H1 (cell line): ENCODE data around the gene ALG3. TPM values are rescaled to one million over a fixed set of nuclear protein-coding genes. Genes with fewer than 3 reads are reported as not detected.
A peak's percentile ranks its signal among the peaks of the same experiment; 100 is the strongest.

ENCODE experiments used
- CEBPB ChIP-seq: IDR thresholded peaks from 2 replicates; pipeline ENCODE4 v1.6.1; 2012; ENCODE audit warnings: low read depth, low read length
- EP300 ChIP-seq, 2 experiments: IDR thresholded peaks; 1 replicate in 1 of 2; 2 replicates in 1 of 2; pipeline ENCODE4 v1.6.1; 2011 to 2012; ENCODE audit warnings: low read depth in 2 of 2, low read length in 2 of 2, mild to moderate bottlenecking in 2 of 2, borderline replicate concordance in 1 of 2, inconsistent platforms in 1 of 2, moderate library complexity in 1 of 2
- POLR2AphosphoS5 ChIP-seq: IDR thresholded peaks from 2 replicates; pipeline ENCODE4 v1.6.1; 2011; ENCODE audit warnings: low read depth, low read length
- POU5F1 ChIP-seq: IDR thresholded peaks from 2 replicates; pipeline ENCODE4 v1.6.1; 2011; ENCODE audit warnings: low read depth, mild to moderate bottlenecking, low read length, moderate library complexity
- RAD21 ChIP-seq, 2 experiments: IDR thresholded peaks in 1 of 2; conservative IDR thresholded peaks in 1 of 2; 2 replicates each; pipeline ENCODE4 v1.6.1; 2011; ENCODE audit warnings: low read depth in 2 of 2, low read length in 2 of 2, improper control_type of control experiment in 1 of 2, inconsistent platforms in 1 of 2, mild to moderate bottlenecking in 1 of 2, moderate library complexity in 1 of 2
- RBBP5 ChIP-seq: IDR thresholded peaks from 2 replicates; pipeline ENCODE4 v1.7.1; 2012; ENCODE audit warnings: low read depth, mild to moderate bottlenecking, inconsistent platforms, low read length, moderate library complexity, borderline replicate concordance
- SIX5 ChIP-seq: IDR thresholded peaks from 2 replicates; pipeline ENCODE4 v1.6.1; 2011; ENCODE audit warnings: mild to moderate bottlenecking, low read depth, low read length
- TAF1 ChIP-seq: IDR thresholded peaks from 2 replicates; pipeline ENCODE4 v1.6.1; 2011; ENCODE audit warnings: mild to moderate bottlenecking, low read depth, low read length
- TBP ChIP-seq: IDR thresholded peaks from 2 replicates; pipeline ENCODE4 v1.6.1; 2011; ENCODE audit warnings: low read depth, low read length, improper control_type of control experiment
- polyA plus RNA-seq, 7 experiments: library from polyadenylated mRNA; depleted of rRNA in 3 of 7; stranded (reverse) in 5 of 7; unstranded in 2 of 7; fragments of >200 nt in 5 of 7; fragments of 200-250 nt in 2 of 7; gene quantifications; 1 replicate in 5 of 7; 2 replicates in 1 of 7; 4 replicates in 1 of 7; pipeline versions ENCODE4 v1.2.1 to v1.2.3, GENCODE V29; 2011 to 2013; ENCODE audit warnings: missing spikeins in 2 of 7, mixed read lengths in 2 of 7
- total RNA-seq: library from RNA; stranded (reverse); fragmentation: NEBNext Ultra II Directional; extraction: Animal tissue kit (Norgen Biotek cat#: 25700); gene quantifications from 2 replicates; pipeline ENCODE4 v1.2.1, GENCODE V29; 2021
- TF ChIP-seq, protein P1 (sequence below), 3 experiments: IDR thresholded peaks; 1 replicate in 2 of 3; 2 replicates in 1 of 3; pipeline versions ENCODE4 v1.5.1 to v1.6.1; 2011; ENCODE audit warnings: low read length in 3 of 3, mild to moderate bottlenecking in 3 of 3, inconsistent platforms in 2 of 3, low read depth in 1 of 3, moderate library complexity in 1 of 3; ENCODE audit not compliant: insufficient read depth in 1 of 3; ENCODE audit errors: control extremely low read depth in 1 of 3

The ALG3 gene
- total and polyA plus RNA-seq, 2 of the 8 experiments (the other 6 are each of a cell fraction or from before 2014, with no cell fraction given), result 54.6 to 148 TPM

DNA sequence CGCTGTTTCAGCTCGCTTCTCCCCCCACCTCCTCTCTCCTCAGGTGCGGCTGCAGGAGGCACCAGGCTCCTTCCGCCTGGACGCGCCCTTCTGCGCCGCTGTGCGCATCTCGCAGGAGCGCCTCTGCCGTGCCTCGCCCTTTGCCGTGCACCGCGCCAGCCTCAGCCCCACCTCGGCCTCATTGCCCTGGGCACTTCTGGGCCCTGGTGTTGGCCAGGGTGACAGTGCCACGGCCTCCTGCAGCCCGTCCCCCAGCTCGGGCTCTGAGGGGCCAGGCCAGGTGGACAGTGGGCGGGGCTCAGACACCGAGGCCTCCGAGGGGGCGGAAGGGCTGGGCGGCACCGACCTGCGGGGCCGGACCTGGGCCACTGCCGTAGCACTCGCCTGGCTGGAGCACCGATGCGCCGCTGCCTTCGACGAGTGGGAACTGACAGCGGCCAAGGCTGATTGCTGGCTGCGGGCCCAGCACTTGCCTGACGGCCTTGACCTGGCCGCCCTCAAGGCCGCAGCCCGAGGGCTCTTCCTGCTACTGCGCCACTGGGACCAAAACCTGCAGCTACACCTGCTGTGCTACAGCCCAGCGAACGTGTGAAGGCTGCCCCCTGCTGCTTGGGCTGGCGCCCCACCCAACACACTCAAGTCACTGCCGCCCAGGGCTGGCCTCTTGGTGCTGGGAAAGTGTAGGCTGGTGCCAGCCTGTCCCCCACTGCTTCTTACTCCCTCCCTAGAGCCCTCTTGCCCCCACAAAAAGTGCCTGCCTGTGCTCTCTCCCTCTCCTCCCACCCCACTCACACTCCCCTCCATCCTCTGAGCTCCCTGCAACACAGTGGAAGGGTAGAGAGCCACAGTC lies 7.1 kb downstream of the ALG3 start (continued):
- 0 out of 2 replicates have a peak, but pooled peaks have one; percentile 16 for TF ChIP-seq TAF1
- 0 out of 2 replicates have a peak, but pooled peaks have one; percentile 17 for TF ChIP-seq TBP
- TF ChIP-seq POLR2AphosphoS5, result peak; percentile 23; the same call in 1 of the 2 replicates
- TF ChIP-seq RAD21 (IDR thresholded peaks at IDR 0.05 in 1 of 2, conservative IDR thresholded peaks at IDR 0.05 in 1 of 2; ENCODE audit: low read depth in 2 of 2, low read length in 2 of 2), result peak; percentile 45 to 65
- TF ChIP-seq POU5F1, result no peak
- TF ChIP-seq RBBP5, result 0 out of 2 replicates have a peak, but pooled peaks have one; percentile 32
- no peak for TF ChIP-seq EP300 (IDR thresholded peaks at IDR 0.05; ENCODE audit: borderline replicate concordance in 1 of 2, low read depth in 2 of 2, low read length in 2 of 2)
- TF ChIP-seq SIX5, result no peak
- TF ChIP-seq, protein P1, sequence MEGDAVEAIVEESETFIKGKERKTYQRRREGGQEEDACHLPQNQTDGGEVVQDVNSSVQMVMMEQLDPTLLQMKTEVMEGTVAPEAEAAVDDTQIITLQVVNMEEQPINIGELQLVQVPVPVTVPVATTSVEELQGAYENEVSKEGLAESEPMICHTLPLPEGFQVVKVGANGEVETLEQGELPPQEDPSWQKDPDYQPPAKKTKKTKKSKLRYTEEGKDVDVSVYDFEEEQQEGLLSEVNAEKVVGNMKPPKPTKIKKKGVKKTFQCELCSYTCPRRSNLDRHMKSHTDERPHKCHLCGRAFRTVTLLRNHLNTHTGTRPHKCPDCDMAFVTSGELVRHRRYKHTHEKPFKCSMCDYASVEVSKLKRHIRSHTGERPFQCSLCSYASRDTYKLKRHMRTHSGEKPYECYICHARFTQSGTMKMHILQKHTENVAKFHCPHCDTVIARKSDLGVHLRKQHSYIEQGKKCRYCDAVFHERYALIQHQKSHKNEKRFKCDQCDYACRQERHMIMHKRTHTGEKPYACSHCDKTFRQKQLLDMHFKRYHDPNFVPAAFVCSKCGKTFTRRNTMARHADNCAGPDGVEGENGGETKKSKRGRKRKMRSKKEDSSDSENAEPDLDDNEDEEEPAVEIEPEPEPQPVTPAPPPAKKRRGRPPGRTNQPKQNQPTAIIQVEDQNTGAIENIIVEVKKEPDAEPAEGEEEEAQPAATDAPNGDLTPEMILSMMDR (IDR thresholded peaks at IDR 0.05; ENCODE audit: control extremely low read depth in 1 of 3, insufficient read depth in 1 of 3, low read depth in 1 of 3, low read length in 3 of 3), result peak in 2 of 3 experiments; percentile 41 to 56; a peak in 3 of 4 replicates
- no peak for TF ChIP-seq CEBPB
